ENCODE measurements around the gene DDR2. TPM values are rescaled to one million over a fixed set of nuclear protein-coding genes. Genes with fewer than 3 reads are reported as not detected.

DDR2 gene
- total RNA-seq, 1 experiment from 2014 or later: 1.9 TPM

- no TSS peak for BruUV-seq (replicated peaks)
- H3K4me1 ChIP-seq (ENCODE audit: control insufficient read depth, insufficient read depth, low read length): no peaks in the 10 kb centered on the region
- H3K27ac ChIP-seq (ENCODE audit: low read length): no peak overlapping the region
- ChIA-PET CTCF (no interaction called here), POLR2A (no interaction called here)
- peaks cover 5% of the 10 kb centered on the region; the same call in 1 of the 2 replicates for H3K27me3 ChIP-seq (ENCODE audit: control insufficient read depth, insufficient read depth, low read length)
- H3K9me3 ChIP-seq (ENCODE audit: control insufficient read depth, insufficient read depth, low read depth, low read length): no peaks in the 10 kb centered on the region
- no peak for ATAC-seq
- H3K4me3 ChIP-seq (ENCODE audit: low read depth in 2 of 2, low read length in 2 of 2): no peak overlapping the region
- no peak for TF ChIP-seq SIN3A (IDR thresholded peaks at IDR 0.05; ENCODE audit: borderline replicate concordance, insufficient read depth, low read depth, low read length)
- no peak for TF ChIP-seq TCF7L2 (IDR thresholded peaks at IDR 0.05; ENCODE audit: low read depth, low read length)
- no peak for TF ChIP-seq POLR2AphosphoS5 (IDR thresholded peaks at IDR 0.05; ENCODE audit: low read depth, low read length)
- TF ChIP-seq, protein P1, sequence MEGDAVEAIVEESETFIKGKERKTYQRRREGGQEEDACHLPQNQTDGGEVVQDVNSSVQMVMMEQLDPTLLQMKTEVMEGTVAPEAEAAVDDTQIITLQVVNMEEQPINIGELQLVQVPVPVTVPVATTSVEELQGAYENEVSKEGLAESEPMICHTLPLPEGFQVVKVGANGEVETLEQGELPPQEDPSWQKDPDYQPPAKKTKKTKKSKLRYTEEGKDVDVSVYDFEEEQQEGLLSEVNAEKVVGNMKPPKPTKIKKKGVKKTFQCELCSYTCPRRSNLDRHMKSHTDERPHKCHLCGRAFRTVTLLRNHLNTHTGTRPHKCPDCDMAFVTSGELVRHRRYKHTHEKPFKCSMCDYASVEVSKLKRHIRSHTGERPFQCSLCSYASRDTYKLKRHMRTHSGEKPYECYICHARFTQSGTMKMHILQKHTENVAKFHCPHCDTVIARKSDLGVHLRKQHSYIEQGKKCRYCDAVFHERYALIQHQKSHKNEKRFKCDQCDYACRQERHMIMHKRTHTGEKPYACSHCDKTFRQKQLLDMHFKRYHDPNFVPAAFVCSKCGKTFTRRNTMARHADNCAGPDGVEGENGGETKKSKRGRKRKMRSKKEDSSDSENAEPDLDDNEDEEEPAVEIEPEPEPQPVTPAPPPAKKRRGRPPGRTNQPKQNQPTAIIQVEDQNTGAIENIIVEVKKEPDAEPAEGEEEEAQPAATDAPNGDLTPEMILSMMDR (IDR thresholded peaks at IDR 0.05): no peak
- TF ChIP-seq, protein P2, sequence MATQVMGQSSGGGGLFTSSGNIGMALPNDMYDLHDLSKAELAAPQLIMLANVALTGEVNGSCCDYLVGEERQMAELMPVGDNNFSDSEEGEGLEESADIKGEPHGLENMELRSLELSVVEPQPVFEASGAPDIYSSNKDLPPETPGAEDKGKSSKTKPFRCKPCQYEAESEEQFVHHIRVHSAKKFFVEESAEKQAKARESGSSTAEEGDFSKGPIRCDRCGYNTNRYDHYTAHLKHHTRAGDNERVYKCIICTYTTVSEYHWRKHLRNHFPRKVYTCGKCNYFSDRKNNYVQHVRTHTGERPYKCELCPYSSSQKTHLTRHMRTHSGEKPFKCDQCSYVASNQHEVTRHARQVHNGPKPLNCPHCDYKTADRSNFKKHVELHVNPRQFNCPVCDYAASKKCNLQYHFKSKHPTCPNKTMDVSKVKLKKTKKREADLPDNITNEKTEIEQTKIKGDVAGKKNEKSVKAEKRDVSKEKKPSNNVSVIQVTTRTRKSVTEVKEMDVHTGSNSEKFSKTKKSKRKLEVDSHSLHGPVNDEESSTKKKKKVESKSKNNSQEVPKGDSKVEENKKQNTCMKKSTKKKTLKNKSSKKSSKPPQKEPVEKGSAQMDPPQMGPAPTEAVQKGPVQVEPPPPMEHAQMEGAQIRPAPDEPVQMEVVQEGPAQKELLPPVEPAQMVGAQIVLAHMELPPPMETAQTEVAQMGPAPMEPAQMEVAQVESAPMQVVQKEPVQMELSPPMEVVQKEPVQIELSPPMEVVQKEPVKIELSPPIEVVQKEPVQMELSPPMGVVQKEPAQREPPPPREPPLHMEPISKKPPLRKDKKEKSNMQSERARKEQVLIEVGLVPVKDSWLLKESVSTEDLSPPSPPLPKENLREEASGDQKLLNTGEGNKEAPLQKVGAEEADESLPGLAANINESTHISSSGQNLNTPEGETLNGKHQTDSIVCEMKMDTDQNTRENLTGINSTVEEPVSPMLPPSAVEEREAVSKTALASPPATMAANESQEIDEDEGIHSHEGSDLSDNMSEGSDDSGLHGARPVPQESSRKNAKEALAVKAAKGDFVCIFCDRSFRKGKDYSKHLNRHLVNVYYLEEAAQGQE (IDR thresholded peaks at IDR 0.05; ENCODE audit: insufficient read depth in 1 of 2, low read depth in 2 of 2, low read length in 1 of 2): no peak
- intact Hi-C loops (cut with micrococcal nuclease; ENCODE audit: unreplicated experiment) (no loop called here), in situ Hi-C loops (cut with HindIII; ENCODE audit: low pct_unique_long_range_greater_than_20kb, low sequenced_read_pairs) (no loop called here)
- H3K36me3 ChIP-seq (ENCODE audit: control insufficient read depth, insufficient read depth, low read length): no peaks in the 10 kb centered on the region
- no peak for DNase-seq (ENCODE audit: low read depth, low spot score)
Measured at GRCh38 chr1:162832470-162832869, 200.2 kb downstream of the DDR2 start.

GRCh38 chr1:162835157-162835899 lies 203.1 kb downstream of the DDR2 start:
- H3K4me1 ChIP-seq (ENCODE audit: control insufficient read depth, insufficient read depth, low read length): no peaks in the 10 kb centered on the region
- no peak for ATAC-seq
- ChIA-PET CTCF (interaction anchor here (0.5 kb wide), 1 partner anchor 798 kb away, joined by 5 read pairs; no protein-coding TSS in a partner anchor), POLR2A (no interaction called here)
- H3K4me3 ChIP-seq (ENCODE audit: low read depth in 2 of 2, low read length in 2 of 2): no peak overlapping the region
- no TSS peak for BruUV-seq (replicated peaks)
- DNase-seq (ENCODE audit: low read depth, low spot score): no peak
- H3K27me3 ChIP-seq (ENCODE audit: control insufficient read depth, insufficient read depth, low read length): peaks cover 3% of the 10 kb centered on the region
- no peaks in the 10 kb centered on the region for H3K36me3 ChIP-seq (ENCODE audit: control insufficient read depth, insufficient read depth, low read length)
- H3K27ac ChIP-seq (ENCODE audit: low read length): no peak overlapping the region
- in situ Hi-C loops (cut with HindIII; ENCODE audit: low pct_unique_long_range_greater_than_20kb, low sequenced_read_pairs) (no loop called here), intact Hi-C loops (cut with micrococcal nuclease; ENCODE audit: unreplicated experiment) (no loop called here)
- no peak for TF ChIP-seq SIN3A (IDR thresholded peaks at IDR 0.05; ENCODE audit: borderline replicate concordance, insufficient read depth, low read depth, low read length)
- TF ChIP-seq TCF7L2 (IDR thresholded peaks at IDR 0.05; ENCODE audit: low read depth, low read length): no peak
- TF ChIP-seq, protein P2 (IDR thresholded peaks at IDR 0.05; ENCODE audit: insufficient read depth in 1 of 2, low read depth in 2 of 2, low read length in 1 of 2): no peak
- TF ChIP-seq, protein P1 (IDR thresholded peaks at IDR 0.05): no peak
- TF ChIP-seq POLR2AphosphoS5 (IDR thresholded peaks at IDR 0.05; ENCODE audit: low read depth, low read length): no peak
- H3K9me3 ChIP-seq (ENCODE audit: control insufficient read depth, insufficient read depth, low read depth, low read length): peaks cover 6% of the 10 kb centered on the region; the same call in 1 of the 2 replicates
